ENCODE data around the gene NFAM1. TPM values are rescaled to one million over a fixed set of nuclear protein-coding genes. Genes with fewer than 3 reads are reported as not detected.

The NFAM1 gene
- total and polyA plus RNA-seq, 3 donors from 2014 or later: 0.71 to 2.8 (median 1.2) TPM

DNA sequence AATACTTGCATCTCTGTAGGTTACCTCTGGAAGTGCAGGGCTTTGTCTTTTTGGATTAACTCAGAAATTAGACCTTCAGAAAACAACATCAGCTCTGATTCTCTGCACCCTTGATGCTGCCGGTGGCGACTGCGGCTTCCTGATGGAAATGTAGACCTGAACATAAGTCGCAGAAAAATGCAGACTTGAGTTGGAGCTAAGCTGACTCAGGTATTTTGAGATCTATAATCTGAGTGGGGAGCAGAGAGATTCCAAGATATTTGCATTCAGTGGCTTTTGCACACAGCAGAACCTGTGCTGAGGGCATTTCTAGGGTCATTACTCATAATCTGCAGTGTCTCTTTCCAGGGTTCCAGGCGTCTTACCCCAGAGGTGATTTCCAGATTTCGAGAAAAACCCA is 18.7 kb upstream of the NFAM1 start:
- 88 to 93% methylated on average over 6 of the region's 6 CpGs for WGBS, 2 donors
- no peak for DNase-seq
- no peaks in the 10 kb centered on the region for H3K27me3 ChIP-seq
- H3K27ac ChIP-seq: no peak overlapping the region
- no peak overlapping the region for H3K4me3 ChIP-seq
- no peaks in the 10 kb centered on the region for H3K36me3 ChIP-seq (ENCODE audit: low read depth, missing control alignments)
- no peaks in the 10 kb centered on the region for H3K4me1 ChIP-seq
- no peak for TF ChIP-seq POLR2A (IDR thresholded peaks at IDR 0.05)
- TF ChIP-seq, protein P1, sequence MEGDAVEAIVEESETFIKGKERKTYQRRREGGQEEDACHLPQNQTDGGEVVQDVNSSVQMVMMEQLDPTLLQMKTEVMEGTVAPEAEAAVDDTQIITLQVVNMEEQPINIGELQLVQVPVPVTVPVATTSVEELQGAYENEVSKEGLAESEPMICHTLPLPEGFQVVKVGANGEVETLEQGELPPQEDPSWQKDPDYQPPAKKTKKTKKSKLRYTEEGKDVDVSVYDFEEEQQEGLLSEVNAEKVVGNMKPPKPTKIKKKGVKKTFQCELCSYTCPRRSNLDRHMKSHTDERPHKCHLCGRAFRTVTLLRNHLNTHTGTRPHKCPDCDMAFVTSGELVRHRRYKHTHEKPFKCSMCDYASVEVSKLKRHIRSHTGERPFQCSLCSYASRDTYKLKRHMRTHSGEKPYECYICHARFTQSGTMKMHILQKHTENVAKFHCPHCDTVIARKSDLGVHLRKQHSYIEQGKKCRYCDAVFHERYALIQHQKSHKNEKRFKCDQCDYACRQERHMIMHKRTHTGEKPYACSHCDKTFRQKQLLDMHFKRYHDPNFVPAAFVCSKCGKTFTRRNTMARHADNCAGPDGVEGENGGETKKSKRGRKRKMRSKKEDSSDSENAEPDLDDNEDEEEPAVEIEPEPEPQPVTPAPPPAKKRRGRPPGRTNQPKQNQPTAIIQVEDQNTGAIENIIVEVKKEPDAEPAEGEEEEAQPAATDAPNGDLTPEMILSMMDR (IDR thresholded peaks at IDR 0.05): no peak
- H3K9me3 ChIP-seq: no peaks in the 10 kb centered on the region
- intact Hi-C loops (cut with DNase I; ENCODE audit: low total_unique reads): no loop called here

DNA sequence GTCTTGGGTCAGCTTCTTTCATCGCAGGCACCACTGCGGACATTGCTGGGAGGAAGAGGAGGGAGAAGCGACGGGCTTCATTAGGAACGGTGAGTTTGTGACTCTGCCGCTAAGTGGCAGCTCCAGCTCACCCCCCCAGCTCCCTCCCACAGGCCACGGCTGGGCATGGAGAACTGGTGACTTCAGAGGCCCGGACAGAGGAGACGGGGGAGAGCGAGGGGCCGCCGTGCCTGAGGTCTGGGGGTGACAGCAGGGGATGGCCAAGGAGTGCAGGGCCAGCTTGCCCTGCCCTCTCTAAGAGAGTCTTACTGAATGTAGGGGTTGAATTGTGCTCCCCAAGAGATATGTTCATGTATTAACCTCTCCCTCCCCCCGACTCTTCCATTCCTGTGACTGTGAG is 13.9 kb upstream of the NFAM1 start:
- 79 to 84% methylated on average over 13 of the region's 13 CpGs for WGBS, 2 donors
- Histone ChIP-seq H3K4me3 (no peak overlapping the region), H3K27ac (no peak overlapping the region), H3K36me3 (ENCODE audit: low read depth, missing control alignments) (no peaks in the 10 kb centered on the region), H3K4me1 (peaks cover 11% of the 10 kb centered on the region), H3K27me3 (no peaks in the 10 kb centered on the region), H3K9me3 (no peaks in the 10 kb centered on the region)
- no peak for TF ChIP-seq POLR2A (IDR thresholded peaks at IDR 0.05)
- TF ChIP-seq, protein P1 (IDR thresholded peaks at IDR 0.05): no peak
- DNase-seq: no peak
- intact Hi-C loops (cut with DNase I; ENCODE audit: low total_unique reads): no loop called here

DNA sequence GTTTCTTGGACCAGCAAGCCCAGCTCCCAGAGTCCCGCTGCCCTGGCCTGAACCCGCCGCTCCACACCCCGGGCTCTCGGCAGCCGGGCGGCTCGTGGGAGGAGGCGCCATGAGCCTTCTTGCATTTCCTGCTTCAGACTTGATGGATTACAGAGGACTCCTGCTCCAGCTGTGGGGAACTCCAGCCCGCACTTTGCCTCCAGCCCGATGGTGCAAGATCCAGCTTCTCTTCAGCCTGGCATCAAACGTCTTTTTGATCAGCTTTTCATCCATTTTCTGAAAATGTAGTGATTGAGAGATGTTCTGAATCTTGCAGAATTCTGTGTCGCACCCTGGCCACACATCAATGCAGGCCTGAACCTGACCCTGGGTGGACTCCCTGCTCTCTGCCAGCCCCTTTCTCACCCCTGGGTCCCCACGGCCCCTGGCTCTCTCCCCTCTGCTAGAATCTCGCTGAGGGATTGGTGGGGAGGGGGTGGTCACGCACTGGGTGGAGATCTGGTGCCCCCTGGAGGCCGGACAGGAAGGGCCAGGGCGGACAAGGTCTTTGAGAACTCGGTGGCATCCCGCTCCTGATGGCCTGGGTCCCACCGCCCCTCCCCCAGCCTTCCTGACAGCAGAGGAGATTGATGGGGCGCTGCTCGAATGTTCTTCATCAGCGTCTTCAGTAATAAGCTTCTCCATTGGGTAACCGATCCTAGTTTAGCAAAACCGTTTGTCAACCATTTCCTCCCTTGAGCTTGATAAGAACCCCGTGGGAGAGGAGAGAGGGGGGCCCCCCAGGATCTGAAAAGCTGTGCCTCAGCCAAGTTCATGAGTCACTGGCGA is 12.1 kb upstream of the NFAM1 start:
- peak; percentile 78 for DNase-seq
- Histone ChIP-seq H3K27ac (peak overlapping the region; percentile 33 to 53), H3K27me3 (no peaks in the 10 kb centered on the region), H3K4me1 (peaks cover 11% of the 10 kb centered on the region), H3K4me3 (no peak overlapping the region), H3K36me3 (ENCODE audit: low read depth, missing control alignments) (no peaks in the 10 kb centered on the region), H3K9me3 (no peaks in the 10 kb centered on the region)
- intact Hi-C loops (cut with DNase I; ENCODE audit: low total_unique reads): no loop called here
- no peak for TF ChIP-seq POLR2A (IDR thresholded peaks at IDR 0.05)
- TF ChIP-seq, protein P1 (IDR thresholded peaks at IDR 0.05): peak; percentile 36 to 49 (median 41)
- 20 to 44% methylated on average over 13 to 28 of the region's 28 CpGs for WGBS, 2 donors

DNA sequence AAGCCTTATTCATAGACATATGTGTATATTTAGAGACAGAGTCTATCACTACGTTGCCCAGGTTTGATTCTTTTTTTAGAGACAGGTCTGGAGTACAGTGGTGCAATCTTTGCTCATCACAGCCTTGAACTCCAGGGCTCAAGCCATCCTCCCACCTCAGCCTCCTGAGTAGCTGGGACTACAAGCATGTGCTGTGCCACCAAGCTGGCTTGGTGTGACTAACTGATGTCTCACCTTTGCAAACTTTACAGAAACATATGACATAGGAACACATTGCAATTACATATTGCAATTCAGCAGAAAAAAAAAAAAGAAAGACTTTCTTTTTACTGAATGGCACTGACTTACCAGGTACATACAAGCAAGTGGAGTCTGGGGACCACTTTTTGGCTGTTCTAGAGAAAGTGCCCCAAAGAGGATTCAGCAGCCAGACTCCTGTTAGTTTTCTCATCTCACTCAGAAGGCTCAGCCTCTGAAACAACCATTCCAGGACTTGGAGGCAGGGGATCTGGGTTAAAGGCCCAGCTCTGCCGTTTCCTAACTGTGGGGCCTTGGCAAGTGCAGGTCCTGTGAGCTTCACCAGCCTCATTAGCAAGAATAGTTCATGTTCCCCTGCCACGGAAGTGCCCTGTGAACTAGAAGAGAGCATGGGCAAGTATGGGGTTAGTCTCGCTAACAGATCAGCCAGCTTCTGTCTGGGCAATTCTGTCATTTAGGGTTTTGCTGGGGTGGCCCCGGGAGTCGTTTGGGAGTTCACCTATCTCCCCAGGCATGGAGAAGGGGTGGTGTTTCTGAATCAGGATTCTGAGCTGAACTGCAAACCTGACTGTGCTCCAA is 11.3 kb upstream of the NFAM1 start:
- DNase-seq: no peak
- no peak overlapping the region for H3K4me3 ChIP-seq
- intact Hi-C loops (cut with DNase I; ENCODE audit: low total_unique reads): no loop called here
- peak overlapping the region in 1 of 2 donors; percentile 53 for H3K27ac ChIP-seq
- H3K27me3 ChIP-seq: no peaks in the 10 kb centered on the region
- H3K9me3 ChIP-seq: no peaks in the 10 kb centered on the region
- peaks cover 11% of the 10 kb centered on the region for H3K4me1 ChIP-seq
- WGBS, 2 donors: 34 to 51% methylated on average over 6 of the region's 6 CpGs
- H3K36me3 ChIP-seq (ENCODE audit: low read depth, missing control alignments): no peaks in the 10 kb centered on the region
- no peak for TF ChIP-seq POLR2A (IDR thresholded peaks at IDR 0.05)
- TF ChIP-seq, protein P1 (IDR thresholded peaks at IDR 0.05): no peak
